ENCODE data around the gene ANKRD63.

DNA sequence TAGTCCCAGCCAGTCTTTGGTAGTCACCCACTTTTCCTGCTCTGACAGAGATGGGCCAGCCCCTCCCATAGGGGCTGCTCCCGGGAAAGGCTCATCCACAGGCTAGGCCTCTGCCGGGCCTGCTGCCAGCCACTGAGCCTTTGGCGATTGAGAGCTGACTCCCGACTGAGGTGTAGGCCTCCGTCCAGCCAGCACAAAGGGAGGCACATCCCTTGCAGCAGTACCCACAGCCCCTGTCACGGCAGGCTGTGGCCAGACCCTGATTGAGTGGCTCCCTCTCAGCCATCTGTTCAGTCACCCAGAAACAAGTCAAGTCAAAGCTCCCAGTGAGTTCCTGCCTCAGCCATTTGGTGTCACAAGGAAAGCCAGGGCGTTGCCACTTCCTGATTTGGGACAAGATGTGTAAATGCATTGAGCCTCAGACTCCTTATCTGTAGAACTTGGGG lies 50.2 kb downstream of the ANKRD63 start:
- TF ChIP-seq RNF2 (conservative IDR thresholded peaks at IDR 0.05; ENCODE audit: low read depth) (no peak), ZFX (CRISPR knock-in tag; IDR thresholded peaks at IDR 0.05; ENCODE audit: low read depth) (no peak), POLR2AphosphoS5 (IDR thresholded peaks at IDR 0.05; ENCODE audit: low read depth, low read length) (no peak), ZNF121 (CRISPR knock-in tag; IDR thresholded peaks at IDR 0.05) (no peak), NFYB (CRISPR knock-in tag; IDR thresholded peaks at IDR 0.05) (no peak), SMC3 (IDR thresholded peaks at IDR 0.05; ENCODE audit: low read length) (no peak), SOX6 (IDR thresholded peaks at IDR 0.05) (no peak), SOX6 (CRISPR knock-in tag; IDR thresholded peaks at IDR 0.05) (no peak), ZFP41 (CRISPR knock-in tag; IDR thresholded peaks at IDR 0.05; ENCODE audit: borderline replicate concordance) (no peak), TBP (CRISPR knock-in tag; IDR thresholded peaks at IDR 0.05) (no peak), SETDB1 (CRISPR knock-in tag; IDR thresholded peaks at IDR 0.05; ENCODE audit: borderline replicate concordance) (no peak), PHF8 (CRISPR knock-in tag; IDR thresholded peaks at IDR 0.05) (no peak), RAD21 (CRISPR knock-in tag; IDR thresholded peaks at IDR 0.05) (no peak)
